ENCODE results near the gene ETNK2.

ETNK2 gene

GRCh38 chr1:204121840-204122555 is 29.8 kb downstream of the ETNK2 start:
- TF ChIP-seq, protein P1, sequence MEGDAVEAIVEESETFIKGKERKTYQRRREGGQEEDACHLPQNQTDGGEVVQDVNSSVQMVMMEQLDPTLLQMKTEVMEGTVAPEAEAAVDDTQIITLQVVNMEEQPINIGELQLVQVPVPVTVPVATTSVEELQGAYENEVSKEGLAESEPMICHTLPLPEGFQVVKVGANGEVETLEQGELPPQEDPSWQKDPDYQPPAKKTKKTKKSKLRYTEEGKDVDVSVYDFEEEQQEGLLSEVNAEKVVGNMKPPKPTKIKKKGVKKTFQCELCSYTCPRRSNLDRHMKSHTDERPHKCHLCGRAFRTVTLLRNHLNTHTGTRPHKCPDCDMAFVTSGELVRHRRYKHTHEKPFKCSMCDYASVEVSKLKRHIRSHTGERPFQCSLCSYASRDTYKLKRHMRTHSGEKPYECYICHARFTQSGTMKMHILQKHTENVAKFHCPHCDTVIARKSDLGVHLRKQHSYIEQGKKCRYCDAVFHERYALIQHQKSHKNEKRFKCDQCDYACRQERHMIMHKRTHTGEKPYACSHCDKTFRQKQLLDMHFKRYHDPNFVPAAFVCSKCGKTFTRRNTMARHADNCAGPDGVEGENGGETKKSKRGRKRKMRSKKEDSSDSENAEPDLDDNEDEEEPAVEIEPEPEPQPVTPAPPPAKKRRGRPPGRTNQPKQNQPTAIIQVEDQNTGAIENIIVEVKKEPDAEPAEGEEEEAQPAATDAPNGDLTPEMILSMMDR (IDR thresholded peaks at IDR 0.05; ENCODE audit: extremely low read depth, missing control alignments) = no peak
- DNase-seq (ENCODE audit: low spot score) = no peak

DNA sequence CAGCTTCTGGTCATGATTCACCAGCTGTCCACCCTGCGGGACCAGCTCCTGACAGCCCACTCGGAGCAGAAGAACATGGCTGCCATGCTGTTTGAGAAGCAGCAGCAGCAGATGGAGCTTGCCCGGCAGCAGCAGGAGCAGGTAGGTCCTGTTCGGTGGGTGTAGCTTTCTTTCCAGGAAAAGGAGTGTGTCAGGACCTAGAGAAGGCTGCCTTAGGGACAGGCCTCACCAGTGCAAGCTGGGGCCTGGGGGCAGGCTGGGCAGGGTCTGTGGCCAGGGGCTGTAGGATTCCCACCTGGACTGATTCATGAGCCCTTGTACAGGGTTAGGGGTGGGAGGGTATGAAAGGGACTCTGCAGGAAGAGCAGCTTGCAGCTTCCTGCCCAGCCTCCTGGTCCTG is 35.3 kb downstream of the ETNK2 start:
- no peak for DNase-seq (ENCODE audit: low spot score)
- TF ChIP-seq, protein P1 (IDR thresholded peaks at IDR 0.05; ENCODE audit: extremely low read depth, missing control alignments) = no peak

GRCh38 chr1:204115116-204115515 is 36.7 kb downstream of the ETNK2 start:
- TF ChIP-seq, protein P1 (IDR thresholded peaks at IDR 0.05; ENCODE audit: extremely low read depth, missing control alignments) = no peak
- no peak for DNase-seq (ENCODE audit: low spot score)

- no peak for DNase-seq (ENCODE audit: low spot score)
- TF ChIP-seq, protein P1 (IDR thresholded peaks at IDR 0.05; ENCODE audit: extremely low read depth, missing control alignments) = no peak
Observed at GRCh38 chr1:204114606-204115005, 37.2 kb downstream of the ETNK2 start.

DNA sequence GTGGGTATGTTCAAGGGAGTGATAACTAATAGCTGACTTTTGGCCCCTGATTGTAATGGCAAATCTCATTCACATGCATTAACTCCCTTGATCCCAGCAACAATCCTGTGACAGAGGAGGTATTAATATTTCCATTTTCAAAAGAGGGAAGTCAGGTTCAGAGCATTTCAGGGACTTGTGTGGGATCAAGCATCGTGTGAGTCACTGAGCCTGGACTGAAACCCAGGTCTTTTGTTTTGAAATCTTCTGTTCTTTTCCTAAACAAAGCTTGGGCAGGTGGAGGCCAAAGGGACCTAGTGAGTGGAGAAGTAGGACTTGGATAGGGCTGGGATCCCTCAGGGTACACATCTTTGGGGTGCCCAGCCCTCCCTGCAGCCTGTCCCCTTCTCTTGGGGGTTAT is 37.9 kb downstream of the ETNK2 start:
- TF ChIP-seq, protein P1 (IDR thresholded peaks at IDR 0.05; ENCODE audit: extremely low read depth, missing control alignments) = no peak
- no peak for DNase-seq (ENCODE audit: low spot score)

DNA sequence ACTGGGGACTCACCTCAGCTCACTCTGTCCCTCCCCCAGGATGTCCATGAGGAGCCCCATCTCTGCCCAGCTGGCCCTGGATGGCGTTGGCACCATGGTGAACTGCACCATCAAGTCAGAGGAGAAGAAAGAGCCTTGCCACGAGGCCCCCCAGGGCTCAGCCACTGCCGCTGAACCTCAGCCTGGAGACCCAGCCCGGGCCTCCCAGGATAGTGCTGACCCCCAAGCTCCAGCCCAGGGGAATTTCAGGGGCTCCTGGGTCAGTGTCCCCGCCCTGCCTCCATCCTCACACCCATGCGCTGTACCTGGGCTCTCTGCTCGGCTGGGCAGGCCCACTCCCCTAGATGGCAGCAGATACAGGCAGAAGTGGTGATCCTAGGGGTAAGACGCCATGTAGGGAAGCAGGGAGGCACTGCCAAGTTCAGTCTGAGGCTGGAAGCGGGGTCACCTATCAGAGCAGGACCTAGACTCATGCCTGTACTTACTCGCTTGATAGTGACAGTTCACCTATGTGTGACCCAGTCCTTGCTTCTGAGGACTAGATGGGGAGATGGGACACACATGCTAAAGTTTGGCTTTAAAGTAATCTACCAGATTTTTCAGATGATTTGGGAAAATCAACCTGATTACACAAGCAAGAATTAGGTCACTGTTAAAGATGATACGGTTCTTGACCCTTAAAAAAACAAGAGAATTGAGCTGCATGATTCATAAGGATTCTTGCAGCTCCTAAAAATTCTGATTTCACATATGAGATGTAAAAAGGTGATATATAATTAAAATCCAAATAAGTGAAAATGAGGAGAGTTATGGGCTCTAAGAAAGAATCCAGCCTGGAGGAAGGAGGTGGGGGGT is 38.7 kb downstream of the ETNK2 start:
- no peak for DNase-seq (ENCODE audit: low spot score)
- TF ChIP-seq, protein P1 (IDR thresholded peaks at IDR 0.05; ENCODE audit: extremely low read depth, missing control alignments) = no peak
